IMR-90 (cell line): Measurements from ENCODE around the gene CPNE2.

Experiments used
- MAFK ChIP-seq: IDR thresholded peaks from 2 replicates; pipeline ENCODE4 v1.6.1; 2012; ENCODE audit warnings: low read depth, low read length, improper control_type of control experiment
- MAZ ChIP-seq: IDR thresholded peaks from 2 replicates; pipeline ENCODE4 v1.6.1; 2012; ENCODE audit warnings: low read depth, mild to moderate bottlenecking, low read length, improper control_type of control experiment, moderate library complexity, borderline replicate concordance
- MXI1 ChIP-seq: IDR thresholded peaks from 2 replicates; pipeline ENCODE4 v1.6.1; 2012; ENCODE audit warnings: low read depth, mild to moderate bottlenecking, low read length, moderate library complexity, borderline replicate concordance
- NFE2L2 ChIP-seq: fragments of 150-350 bp; IDR thresholded peaks from 2 replicates; pipeline ENCODE4 v1.6.1; 2016; ENCODE audit warnings: low read depth, mild to moderate bottlenecking, low read length
- POLR2A ChIP-seq: IDR thresholded peaks from 2 replicates; pipeline ENCODE4 v1.6.1; 2012; ENCODE audit warnings: mild to moderate bottlenecking, low read depth, low read length
- RAD21 ChIP-seq: IDR thresholded peaks from 2 replicates; pipeline ENCODE4 v1.6.1; 2012; ENCODE audit warnings: low read length, improper control_type of control experiment
- SMC3 ChIP-seq: fragments of 150-350 bp; IDR thresholded peaks from 2 replicates; pipeline ENCODE4 v1.6.1; 2016; ENCODE audit warnings: low read depth, mild to moderate bottlenecking, antibody characterized with exemption, low read length, moderate library complexity
- TF ChIP-seq, protein P1 (sequence below): conservative IDR thresholded peaks from 2 replicates; pipeline ENCODE4 v1.5.1; 2012; ENCODE audit warnings: mild to moderate bottlenecking, low read depth, low read length, improper control_type of control experiment

DNA sequence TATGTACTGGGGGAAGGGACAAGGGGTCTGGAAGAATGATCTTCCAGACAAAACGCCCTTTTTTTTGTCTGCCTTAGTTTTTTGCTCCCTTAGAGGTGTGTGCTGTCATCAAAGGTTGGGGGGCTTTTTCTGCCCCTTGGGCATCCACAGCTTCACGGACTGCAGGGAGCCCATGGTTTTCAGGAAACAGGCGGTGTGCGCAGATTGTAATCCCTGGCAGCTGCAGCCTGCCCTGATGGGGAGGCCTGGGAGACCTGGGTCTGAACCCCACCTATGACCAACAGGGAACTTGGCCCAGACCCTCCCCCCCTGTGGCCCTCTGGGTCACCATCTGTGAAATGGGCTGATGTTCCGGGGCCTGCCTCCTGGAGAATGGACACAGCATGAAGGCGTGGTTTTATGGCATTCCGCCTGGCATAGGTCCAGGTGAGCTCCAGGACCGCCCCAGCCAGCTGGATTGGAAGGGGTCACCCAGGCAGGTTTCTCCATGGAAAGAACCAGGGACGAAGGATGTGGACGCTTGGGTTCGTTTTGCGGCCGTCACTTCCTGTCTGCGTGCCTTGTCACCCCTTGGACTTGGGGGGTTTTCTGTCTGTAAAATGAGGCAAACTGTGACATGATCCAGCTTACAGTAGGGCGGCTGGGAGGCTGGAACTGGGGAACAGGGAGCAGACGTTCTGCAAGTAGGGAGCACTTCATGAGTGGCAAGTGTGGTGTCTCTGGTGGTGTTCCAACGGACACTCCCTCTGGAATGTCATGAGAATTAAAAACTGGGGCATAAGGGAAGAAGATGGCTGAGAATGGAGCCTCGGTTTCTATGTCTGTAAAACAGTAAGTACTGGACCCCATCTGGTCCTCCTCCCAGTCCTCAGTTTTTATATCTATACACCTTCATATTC lies 1.5 kb downstream of the CPNE2 start:
- TF ChIP-seq MXI1 (no peak), MAZ (no peak), POLR2A (no peak), RAD21 (no peak), SMC3 (no peak), MAFK (no peak), NFE2L2 (no peak)
- TF ChIP-seq, protein P1, sequence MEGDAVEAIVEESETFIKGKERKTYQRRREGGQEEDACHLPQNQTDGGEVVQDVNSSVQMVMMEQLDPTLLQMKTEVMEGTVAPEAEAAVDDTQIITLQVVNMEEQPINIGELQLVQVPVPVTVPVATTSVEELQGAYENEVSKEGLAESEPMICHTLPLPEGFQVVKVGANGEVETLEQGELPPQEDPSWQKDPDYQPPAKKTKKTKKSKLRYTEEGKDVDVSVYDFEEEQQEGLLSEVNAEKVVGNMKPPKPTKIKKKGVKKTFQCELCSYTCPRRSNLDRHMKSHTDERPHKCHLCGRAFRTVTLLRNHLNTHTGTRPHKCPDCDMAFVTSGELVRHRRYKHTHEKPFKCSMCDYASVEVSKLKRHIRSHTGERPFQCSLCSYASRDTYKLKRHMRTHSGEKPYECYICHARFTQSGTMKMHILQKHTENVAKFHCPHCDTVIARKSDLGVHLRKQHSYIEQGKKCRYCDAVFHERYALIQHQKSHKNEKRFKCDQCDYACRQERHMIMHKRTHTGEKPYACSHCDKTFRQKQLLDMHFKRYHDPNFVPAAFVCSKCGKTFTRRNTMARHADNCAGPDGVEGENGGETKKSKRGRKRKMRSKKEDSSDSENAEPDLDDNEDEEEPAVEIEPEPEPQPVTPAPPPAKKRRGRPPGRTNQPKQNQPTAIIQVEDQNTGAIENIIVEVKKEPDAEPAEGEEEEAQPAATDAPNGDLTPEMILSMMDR = no peak
